Measurements from ENCODE around the gene DNM3.
A peak's percentile ranks its signal among the peaks of the same experiment; 100 is the strongest.

The DNM3 gene

DNA sequence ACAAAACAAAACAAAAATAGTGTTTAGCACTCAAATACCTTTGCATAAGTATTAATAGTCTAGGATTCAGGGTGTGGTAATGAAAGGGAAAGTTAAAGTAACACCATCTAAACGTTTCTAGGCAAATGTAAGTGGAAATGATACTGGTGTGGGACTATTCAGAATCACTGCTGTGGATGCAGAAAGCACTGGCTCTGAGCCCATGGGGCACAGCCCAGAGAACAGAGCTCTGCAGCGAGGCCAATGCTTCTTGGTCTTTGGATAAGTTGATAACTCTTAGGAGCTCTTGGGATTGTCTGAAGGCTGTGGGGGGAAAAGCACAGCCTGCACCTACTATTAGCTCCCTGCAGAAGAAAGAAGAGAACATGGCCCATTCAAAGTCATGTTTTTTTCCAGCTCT lies 21.4 kb upstream of the DNM3 start:
- DNase-seq = no peak

DNA sequence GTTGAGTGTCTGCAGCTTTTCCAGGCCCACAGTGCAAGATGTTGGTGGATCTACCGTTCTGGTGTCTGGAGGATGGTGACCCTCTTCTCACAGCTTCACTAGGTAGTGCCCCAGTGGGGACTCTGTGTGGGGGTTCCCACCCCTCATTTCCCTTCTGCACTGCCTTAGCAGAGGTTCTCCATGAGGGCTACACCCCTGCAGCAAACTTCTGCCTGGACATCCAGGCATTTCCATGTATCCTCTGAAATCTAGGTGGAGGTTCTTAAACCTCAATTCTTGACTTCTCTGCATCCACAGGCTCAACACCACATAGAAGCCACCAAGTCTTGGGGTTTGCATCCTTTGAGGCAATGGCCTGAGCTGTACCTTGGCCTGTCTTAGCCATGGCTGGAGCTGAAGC lies 14.3 kb upstream of the DNM3 start:
- DNase-seq = no peak

GRCh38 chr1:171828794-171829193 lies 12.5 kb upstream of the DNM3 start:
- DNase-seq = no peak

- DNase-seq = no peak
Measured at GRCh38 chr1:171833091-171833825, 8.0 kb upstream of the DNM3 start.

DNA sequence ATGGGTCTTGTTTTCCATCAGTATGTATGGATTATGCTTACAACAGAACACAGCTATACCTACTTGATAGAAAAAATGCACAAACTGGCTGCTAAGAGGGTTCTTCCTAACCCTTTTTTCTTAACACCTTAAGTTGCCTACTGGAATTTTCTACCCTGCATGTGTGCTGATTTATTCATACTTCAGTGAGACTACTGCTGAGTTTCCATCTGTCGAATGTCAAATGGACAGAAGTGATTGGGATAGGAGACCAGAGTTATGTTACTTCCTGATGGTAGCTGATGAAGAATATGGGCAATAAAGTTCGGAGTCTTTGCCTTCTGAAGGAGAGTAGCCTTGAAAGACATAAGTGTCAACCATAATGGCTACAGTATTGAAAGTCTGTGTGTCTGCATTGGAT lies 6.5 kb upstream of the DNM3 start:
- no peak for DNase-seq

- no peak for DNase-seq
Measured at GRCh38 chr1:171835891-171836290, 5.4 kb upstream of the DNM3 start.

DNA sequence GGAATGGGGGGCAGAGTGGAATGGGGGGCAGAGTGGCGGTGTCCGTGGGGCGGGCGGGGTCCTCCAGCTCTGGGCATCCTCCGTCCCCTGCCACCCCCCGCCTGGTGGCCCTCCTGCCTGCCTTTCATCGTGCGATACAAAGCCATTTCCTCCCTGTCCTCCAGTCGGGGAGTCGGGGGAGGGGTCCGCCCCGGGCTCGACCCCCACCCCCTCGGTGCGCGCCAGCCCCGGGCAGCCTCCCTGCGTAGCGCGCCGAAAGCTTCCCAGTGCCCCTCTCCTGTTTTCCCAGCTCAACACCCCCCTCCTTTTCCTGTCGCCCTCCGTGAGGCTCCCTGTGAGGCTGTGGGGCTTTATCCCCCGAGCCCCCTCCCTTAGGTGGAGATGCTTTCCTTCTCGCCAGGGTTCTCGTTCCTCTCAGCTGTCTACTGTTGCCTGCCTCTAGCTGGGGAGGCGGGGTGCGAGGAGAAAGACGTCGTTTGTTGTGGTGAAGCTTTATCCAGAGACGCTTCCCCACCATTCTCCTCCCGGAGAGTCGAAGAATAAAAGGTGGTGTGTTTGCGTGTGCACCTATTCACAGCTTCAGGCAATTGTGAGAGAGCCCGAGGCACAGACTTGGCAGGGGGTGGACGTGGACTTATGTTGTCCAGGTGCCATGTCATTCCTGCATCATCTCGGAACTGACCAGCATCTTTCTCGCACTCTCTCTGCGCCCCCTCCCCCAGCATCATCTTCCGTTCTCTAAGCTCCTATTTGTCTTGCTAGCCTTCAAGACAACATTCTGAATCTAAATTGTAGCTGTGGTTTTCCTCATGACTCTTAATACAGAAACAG lies 848 bp downstream of the DNM3 start:
- DNase-seq = peak; percentile 9

GRCh38 chr1:171844381-171844780 lies 3.1 kb downstream of the DNM3 start:
- DNase-seq = no peak

- no peak for DNase-seq
Measured at GRCh38 chr1:171845998-171846397, 4.7 kb downstream of the DNM3 start.

DNA sequence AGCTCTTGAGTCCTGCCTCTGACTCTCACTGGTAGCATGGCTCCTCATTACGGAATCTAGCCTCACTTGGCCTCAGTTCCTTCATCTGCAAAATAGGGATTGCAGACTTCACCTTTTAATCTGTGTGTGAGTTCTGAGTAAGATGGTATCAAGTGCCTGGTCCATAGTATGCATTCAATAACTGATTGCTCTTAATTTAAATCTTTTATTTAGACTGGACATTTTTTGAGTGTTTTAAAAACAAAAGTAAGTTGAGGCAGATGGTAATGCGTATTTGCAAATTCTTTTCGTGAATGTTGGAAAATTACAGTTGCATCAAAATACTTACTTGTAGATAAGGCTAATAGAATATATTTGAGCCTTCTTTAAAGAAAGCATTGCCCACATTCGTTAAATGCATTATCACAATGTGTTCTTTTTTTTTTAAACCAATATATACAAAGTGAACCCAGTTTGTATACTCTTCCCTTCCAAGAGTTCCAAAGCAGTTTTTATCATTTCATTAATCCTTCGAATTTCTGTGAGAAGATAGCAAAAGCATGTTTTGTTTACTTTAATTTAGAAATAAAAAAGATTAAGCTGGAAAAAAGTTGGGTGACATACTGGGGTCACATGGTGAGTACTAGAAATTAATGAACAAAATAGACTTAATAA lies 8.1 kb downstream of the DNM3 start:
- DNase-seq = no peak

- no peak for DNase-seq
Measured at GRCh38 chr1:171850651-171851350, 9.5 kb downstream of the DNM3 start.

DNA sequence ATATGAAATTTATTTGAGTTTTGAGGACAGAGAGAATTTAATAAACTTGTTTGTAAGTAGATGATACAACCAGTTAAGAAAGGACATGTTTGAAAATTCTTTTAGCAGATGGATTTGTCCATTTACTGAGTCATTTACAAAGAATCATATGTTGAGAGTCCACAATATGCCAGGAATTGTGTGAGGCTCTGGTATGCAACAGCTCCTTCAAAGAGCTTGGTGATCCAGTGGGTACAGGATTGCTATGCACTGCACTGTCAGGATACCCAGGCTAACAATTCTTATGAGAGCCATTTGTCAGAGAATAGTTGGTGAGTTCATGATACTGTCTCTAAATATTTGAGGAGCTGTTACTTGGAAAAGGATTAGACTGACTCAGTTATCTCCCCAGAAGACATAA lies 11.0 kb downstream of the DNM3 start:
- no peak for DNase-seq

DNA sequence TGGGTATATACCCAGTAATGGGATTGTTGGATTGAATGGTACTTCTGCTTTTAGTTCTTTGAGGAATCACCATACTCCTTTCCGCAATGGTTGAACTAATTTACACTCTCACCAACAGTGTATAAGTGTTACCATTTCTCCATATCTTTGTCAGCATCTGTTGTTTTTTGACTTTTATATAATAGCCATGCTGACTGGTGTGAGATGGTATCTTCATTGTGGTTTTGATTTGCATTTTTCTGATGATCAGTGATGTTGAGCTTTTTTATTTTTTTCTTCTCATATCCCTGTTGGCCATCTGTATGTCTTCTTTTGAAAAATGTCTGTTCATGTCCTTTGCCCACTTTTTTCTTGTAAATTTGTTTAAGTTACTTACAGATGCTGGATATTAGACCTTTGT lies 14.1 kb downstream of the DNM3 start:
- DNase-seq = no peak

GRCh38 chr1:171858696-171859095 lies 17.4 kb downstream of the DNM3 start:
- DNase-seq = no peak

DNA sequence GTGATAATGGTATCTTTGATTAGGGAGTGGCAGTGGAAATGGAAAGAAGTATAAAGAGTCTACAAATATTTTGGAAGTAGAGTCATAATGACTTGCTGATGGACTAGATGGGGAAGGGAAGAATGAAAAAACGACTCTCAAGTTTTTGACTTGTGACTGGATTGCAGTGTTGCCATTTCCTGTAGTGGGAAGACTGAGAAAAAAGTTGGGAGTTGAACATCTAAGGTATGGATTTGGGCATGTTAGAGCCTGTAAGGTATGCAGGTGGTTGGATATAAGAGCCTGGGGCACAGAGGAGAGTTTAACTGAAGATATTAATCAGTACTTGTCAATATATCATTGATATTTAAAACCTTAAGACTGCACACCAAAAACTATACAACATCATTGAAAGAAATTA lies 19.4 kb downstream of the DNM3 start:
- no peak for DNase-seq

DNA sequence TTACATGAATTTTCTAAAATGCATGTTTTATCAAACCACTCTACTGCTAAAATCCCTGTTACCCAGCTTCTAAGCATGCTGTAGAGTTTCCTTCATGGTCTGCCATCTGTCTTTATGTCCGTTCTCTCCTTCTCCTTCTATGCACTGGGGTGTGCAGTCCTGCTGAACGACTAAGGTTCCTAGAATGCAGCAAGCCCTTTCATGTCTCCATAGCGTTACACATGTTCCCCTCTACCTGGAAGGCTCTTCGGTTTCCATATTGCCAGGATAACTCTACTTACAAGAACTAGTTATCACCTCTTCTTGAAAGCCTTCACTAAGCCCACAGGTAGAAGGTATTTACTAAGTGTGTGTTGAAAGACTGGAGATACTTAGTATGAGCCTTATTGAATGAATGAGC lies 22.2 kb downstream of the DNM3 start:
- DNase-seq = no peak

GRCh38 chr1:171864308-171864707 lies 23.0 kb downstream of the DNM3 start:
- no peak for DNase-seq

- DNase-seq = no peak
Measured at GRCh38 chr1:171865106-171865505, 23.8 kb downstream of the DNM3 start.

GRCh38 chr1:171867236-171867635 lies 25.9 kb downstream of the DNM3 start:
- DNase-seq = no peak

DNA sequence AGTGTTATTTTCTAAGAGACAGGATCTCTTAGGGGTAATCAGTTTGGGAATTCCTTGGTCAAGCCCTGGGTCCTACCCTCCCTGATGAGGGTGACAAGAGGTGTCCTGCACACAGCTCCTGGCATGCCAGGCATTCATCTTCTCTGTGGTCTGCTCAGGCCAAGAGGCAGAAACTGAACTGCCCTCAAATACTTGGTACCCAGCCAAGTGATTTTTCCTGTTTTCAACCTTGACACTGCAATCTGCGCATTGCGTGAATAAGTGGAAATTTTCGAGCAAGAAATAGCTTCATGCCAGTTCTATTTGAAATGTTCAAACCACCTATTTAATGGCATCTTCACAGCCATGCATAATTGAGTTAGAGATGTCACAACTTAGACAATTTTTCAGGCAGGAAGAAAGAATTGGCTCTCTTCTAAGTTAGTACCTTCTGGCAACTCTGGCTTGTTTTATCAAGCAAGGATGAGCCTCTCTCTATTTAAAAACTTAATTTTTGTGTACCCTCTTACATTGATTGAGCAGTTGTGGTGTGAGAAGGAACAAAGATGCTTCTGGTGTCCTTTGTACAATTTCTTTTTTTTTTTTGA lies 27.0 kb downstream of the DNM3 start:
- no peak for DNase-seq

DNA sequence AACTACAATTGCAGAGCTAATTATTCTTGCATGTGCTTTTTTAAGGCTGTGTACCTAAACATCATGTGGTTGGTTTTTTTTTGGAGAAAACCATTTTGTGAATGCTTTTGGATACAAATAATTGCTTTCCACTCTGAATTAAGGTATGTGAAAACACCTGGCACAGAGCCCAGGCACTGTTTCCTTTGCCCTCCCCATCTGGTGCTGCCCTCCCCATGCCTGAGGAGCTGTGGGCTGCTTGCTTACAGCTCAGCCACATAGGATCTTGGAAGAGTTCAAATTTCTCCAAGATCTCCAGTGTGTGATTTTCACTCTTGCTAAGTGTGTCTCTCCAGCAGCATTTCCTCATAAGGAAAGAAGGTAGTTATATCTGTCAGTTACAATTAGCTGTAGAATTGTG lies 27.8 kb downstream of the DNM3 start:
- no peak for DNase-seq

DNA sequence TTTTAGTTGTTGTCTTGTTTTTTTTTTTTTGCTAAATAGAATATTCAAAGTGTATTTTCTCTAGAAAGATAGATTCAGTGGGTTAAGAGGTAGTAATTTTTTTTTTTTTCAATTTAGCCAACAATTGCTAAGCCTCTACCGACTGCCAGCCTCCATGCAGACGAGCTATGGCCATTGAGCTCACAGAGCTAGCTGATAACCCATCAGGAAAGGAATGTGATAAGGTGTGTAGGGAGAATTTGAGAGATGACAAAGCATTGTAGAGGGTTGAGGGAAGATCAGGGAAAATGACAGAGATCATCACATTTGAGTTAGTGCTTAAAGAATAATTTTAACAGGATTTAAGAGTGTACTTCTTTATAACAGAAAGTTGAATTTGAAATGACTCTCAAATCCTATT lies 30.6 kb downstream of the DNM3 start:
- no peak for DNase-seq

DNA sequence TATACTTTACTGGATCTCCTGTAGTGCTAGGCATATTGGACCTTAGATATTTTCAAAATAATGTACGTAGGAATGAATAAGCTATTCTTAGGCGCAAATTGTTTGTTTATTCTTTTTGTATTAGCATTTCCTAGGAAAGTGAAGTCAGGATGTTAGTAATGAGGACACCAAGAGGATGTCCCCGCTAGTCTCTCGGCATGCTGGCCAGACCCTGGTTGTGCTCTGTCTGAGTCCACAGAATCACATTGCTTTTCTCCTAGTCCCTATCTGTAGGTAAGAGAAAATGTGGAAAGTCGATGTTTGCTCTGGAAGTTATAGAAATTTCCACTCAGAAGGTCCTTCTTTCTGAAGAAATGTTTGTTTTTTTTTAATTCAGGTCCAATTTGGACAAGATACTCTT lies 31.1 kb downstream of the DNM3 start:
- no peak for DNase-seq
